HG02759 (cell line): ENCODE data around the gene DNAJC11.
"Not testable (repeated sequence)": the region's sequence is repeated elsewhere in the genome, so short reads cannot be mapped to it uniquely, and the experiment has no call there.

Experiments
- ATAC-seq: cut with Tn5 transposase; IDR thresholded peaks from one replicate; pipeline ENCODE4 v1.9.1; 2021; ENCODE audit warnings: mild to moderate bottlenecking, moderate library complexity; ENCODE audit not compliant: unreplicated experiment

DNAJC11 gene, protein sequence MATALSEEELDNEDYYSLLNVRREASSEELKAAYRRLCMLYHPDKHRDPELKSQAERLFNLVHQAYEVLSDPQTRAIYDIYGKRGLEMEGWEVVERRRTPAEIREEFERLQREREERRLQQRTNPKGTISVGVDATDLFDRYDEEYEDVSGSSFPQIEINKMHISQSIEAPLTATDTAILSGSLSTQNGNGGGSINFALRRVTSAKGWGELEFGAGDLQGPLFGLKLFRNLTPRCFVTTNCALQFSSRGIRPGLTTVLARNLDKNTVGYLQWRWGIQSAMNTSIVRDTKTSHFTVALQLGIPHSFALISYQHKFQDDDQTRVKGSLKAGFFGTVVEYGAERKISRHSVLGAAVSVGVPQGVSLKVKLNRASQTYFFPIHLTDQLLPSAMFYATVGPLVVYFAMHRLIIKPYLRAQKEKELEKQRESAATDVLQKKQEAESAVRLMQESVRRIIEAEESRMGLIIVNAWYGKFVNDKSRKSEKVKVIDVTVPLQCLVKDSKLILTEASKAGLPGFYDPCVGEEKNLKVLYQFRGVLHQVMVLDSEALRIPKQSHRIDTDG

GRCh38 chr1:6701437-6702153, at the start of gene DNAJC11:
DNAJC11 (minus strand) TSS chr1:6701816; CDS start chr1:6701800, 16 bp downstream.
- peak; percentile 92 for ATAC-seq

- ATAC-seq: no peak
Observed at GRCh38 chr1:6750490-6750889, 48.9 kb upstream of the DNAJC11 start.

- no peak for ATAC-seq
Observed at GRCh38 chr1:6747674-6748073, 46.1 kb upstream of the DNAJC11 start.

DNA sequence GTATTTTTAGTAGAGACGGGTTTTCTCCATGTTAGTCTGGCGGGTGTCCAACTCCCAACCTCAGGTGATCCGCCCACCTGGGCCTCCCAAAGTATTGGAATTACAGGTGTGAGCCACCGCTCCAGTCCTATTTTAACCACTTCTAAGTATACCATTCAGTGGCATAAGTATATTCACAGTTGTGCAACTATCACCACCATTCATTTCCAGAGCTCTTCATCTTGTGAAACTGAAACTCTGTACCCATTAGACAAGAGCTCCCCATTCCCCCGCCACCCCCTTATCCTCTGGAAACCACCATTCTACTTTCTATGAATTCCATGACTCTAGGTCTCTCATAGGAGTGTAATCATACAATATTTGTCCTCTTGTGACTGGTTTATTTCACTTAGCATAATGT, 43.5 kb upstream of the DNAJC11 start:
- ATAC-seq: no peak

- no peak for ATAC-seq
Observed at GRCh38 chr1:6743189-6744101, 41.8 kb upstream of the DNAJC11 start.

- not testable (repeated sequence) for ATAC-seq
Observed at GRCh38 chr1:6742676-6743188, 41.1 kb upstream of the DNAJC11 start.

DNA sequence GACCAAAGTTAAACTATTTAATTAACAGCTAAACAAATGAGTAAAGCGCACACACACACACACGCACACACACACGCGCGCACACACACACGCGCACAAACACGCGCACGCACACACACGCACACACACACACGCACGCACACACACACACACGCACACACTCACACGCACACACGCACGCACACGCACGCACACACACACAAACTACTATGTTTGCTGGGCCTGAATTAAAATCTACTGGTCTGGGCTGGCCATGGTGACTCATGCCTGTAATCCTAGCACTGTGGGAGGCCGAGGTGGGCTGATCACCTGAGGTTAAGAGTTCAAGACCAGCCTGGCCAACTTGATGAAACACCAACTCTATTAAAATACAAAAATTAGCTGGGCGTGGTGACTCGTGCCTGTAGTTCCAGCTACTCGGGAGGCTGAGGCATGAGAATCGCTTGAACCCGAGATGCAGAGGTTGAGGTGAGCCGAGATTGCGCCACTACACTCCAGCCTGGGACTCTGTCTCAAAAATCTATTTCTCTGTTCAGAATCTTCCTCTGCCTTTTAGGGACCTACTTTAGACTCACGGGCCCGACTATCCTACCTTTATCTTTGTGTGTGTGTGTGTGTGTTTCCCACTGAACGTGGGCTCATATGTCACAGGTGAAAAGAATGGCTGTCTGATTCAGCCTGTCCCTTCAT, 37.5 kb upstream of the DNAJC11 start:
- no peak for ATAC-seq

- no peak for ATAC-seq
Observed at GRCh38 chr1:6732942-6733341, 31.3 kb upstream of the DNAJC11 start.

GRCh38 chr1:6731905-6732304, 30.3 kb upstream of the DNAJC11 start:
- ATAC-seq: no peak

DNA sequence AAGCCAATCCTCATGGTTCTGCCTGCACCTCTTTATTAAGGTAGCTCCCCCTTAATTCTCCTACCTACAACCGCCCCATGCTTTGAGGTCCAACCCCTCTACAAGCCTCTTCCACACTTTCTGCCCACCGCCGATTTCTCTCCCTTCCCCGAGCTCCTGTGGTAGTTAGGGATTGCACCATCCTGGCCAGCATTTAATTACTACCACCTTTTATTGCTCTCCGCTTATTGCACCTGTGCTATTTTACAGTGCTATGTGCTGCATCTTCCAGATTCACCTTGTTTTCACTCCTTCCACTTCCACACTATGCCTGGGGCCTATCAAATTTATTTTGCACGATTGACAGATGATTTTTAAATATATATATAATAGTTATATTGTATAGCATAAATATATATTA, 29.3 kb upstream of the DNAJC11 start:
- no peak for ATAC-seq

- no peak for ATAC-seq
Observed at GRCh38 chr1:6730473-6730872, 28.9 kb upstream of the DNAJC11 start.

DNA sequence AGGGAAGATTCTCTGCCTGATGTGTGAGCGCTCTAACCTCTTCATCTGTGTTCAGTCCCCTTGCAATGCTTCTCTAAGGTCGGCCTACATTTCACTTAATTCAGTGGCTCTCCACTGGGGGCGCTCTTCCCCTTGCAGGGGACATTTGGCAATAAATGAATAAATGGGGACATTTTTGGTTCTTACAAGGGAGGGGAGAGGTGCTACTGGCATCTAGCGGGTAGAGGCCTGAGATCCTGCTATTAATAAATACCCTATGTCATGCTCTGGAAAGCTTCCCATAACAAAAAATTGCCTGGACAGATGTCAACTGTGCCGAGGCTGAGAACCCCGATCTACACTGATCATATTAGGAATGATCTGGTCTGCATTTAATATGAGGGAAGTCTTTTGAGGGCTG, 25.9 kb upstream of the DNAJC11 start:
- ATAC-seq: no peak

GRCh38 chr1:6726253-6726652, 24.6 kb upstream of the DNAJC11 start:
- ATAC-seq: no peak

GRCh38 chr1:6724517-6725141, 23.0 kb upstream of the DNAJC11 start:
- no peak for ATAC-seq

DNA sequence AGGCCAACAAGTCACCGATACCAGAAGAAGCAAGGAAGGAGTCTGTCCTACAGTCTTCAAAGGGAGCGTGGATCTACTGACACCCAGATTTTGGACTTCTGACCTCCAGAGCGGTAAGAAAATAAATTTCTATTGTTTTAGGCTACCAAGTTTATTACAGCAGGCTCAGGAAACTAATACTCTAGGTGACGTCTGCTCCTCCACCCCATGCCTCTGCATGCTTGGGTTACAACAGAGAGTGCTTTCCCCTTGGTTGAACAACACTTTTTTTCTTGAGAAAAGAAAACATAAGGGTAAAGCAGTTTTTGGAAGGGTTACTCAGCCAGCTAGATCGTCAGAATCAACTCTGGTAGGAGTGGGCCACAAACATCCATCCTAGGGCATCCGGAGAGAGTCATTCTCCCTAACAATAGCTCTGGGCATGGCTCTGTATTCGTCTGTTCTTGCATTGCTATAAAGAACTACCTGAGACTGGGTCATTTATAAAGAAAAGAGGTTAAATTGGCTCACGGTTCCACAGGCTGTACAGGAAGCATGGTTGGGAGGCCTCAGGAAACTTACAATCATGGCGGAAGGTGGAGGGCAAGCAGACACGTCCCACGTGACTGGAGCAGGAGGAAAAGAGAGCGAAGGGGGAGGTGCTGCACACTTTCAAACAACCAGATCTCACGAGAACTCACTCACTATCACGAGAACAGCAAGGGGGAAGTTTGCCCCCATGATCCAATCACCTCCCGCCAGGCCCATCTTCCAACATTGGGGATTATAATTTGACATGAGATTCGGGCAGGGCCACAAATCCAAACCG, 22.2 kb upstream of the DNAJC11 start:
- no peak for ATAC-seq

DNA sequence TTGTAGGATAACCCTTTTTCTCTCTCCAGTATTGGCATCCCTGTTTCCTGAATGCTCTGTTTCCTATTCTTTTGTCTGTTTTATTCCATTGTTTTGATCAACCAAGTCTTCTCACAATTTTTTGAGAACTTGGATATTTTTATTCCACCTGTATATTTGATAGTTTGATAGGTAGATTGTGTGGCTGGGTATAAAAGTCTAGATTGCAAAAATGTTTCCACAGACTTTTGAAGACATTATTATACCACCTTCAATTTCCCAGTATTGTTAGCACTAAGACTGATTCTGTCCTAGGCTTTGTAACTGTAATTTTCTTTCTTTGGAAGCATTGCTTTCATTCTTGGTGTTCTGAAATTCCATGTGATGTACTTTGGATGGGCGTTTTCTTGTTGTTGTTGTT, 9.6 kb upstream of the DNAJC11 start:
- ATAC-seq: no peak

DNA sequence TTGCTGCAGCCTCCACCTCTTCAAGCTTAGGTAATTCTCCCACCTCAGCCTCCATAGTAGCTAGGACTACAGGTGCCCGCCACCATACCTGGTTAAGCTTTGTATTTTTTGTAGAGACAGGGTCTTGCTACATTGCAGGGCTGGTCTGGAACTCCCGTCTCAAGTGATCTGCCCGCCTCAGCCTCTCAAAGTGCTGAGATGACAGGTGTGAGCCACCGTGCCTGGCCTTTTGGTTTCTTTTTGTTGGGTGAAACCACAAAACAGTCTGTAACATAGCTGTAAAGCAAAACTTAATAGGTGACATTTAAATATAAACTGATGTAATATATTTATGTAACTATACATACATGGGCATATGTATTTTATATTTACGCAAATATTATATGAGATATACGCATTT, 3.1 kb upstream of the DNAJC11 start:
- ATAC-seq: no peak

GRCh38 chr1:6703016-6703415, 1.4 kb upstream of the DNAJC11 start:
- no peak for ATAC-seq
